NCI-H2227 (cell line): ENCODE data around the gene LIPG.
"Not testable (repeated sequence)": the region's sequence is repeated elsewhere in the genome, so short reads cannot be mapped to it uniquely, and the experiment has no call there.

Experiments
- DNase-seq: peaks from one replicate; lab custom pipeline; 2025; ENCODE audit not compliant: unreplicated experiment; lab: John Stamatoyannopoulos, UW

LIPG gene

DNA sequence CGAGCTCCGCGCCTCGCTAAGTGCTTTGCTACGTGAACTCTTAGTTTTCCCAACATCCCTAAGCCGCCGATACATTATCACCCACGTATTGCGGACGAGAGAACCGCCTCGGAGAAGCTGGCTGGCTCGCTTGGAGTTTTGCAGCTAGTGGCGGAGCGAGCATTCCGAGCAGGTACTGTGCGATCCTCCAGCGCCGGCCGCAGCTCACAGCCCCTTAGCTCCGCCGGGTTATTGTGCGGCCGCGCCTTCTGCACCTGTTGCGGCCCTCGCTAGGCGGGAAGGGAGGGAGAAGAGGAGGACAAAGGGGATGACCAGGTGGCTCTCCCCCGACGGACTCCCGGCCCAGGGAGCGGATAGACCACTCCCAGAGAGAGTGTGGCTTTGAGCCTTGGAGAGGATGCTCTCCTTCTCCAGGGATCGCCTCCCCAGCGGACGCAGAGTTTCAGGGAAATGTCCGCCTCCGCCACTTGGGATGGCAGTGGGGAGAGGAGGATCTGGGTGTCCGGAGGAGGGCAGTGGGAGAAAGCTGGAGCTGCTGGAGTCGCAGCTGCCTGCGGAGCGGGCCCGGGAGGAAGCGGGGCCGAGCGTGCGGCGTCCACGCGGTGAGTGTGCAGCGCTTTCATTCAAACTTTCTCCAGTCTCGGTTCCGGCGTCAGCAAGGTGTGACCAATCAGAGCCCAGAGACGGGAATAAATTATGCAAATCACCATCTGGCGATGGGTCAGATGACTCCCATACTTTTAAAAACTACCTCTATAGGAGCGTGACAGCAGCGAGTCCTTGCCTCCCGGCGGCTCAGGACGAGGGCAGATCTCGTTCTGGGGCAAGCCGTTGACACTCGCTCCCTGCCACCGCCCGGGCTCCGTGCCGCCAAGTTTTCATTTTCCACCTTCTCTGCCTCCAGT is at the start of gene LIPG:
Gene LIPG (plus strand): TSS at position 769 of the 905 bp plus-strand sequence. CDS start 252 bp downstream, outside the sequence.
- peak; percentile 72 for DNase-seq

DNA sequence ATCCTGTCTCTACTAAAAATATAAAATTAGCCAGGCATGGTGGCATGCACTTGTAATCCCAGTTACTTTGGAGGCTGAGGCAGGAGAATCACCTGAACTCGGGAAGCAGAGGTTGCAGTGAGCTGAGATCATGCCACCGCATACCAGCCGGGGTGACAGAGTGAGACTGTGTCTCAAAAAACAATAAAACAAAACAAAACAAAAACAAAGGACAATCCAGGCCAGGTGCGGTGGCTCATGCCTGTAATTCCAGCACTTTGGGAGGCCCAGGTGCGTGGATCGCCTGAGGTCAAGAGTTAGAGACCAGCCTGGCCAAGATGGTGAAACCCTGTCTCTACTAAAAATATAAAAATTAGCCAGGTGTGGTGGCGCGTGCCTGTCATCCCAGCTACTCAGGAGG is 49.0 kb upstream of the LIPG start:
- not testable (repeated sequence) for DNase-seq

DNA sequence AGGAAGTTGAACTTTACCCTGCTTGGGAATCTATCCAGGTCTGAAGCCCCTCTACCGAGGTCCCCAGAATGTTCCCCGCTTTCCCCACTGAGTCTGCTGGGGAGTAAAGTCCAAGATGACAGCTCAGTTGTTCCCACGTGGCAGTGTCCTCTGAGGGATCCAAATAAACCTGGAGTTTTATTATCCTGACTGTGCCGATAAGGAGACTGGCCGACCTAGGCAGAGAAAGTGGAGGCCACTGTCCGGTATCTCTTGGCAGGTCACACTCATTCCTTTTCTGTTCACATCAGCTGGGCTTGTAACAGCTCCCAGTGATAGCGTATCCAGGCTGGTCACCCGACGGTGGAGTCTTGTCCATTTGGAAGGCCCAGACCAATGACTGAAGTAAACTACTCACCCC is 47.3 kb upstream of the LIPG start:
- DNase-seq = no peak

DNA sequence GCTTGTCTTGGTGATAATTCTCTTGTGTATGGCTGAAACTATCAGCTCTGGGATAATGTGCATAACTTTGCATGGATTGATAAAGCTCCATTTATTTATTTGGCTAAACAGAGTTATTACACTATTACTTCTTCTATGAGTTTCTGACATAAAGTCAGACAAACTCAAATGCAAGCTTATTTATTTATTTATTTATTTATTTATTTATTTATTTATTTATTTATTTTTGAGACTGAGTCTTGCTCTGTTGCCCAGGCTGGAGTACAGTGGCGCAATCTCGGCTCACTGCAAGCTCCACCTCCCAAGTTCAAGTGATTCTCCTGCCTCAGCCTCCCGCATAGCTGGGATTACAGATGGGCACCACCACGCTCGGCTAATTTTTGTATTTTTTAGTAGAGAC is 46.9 kb upstream of the LIPG start:
- not testable (repeated sequence) for DNase-seq

DNA sequence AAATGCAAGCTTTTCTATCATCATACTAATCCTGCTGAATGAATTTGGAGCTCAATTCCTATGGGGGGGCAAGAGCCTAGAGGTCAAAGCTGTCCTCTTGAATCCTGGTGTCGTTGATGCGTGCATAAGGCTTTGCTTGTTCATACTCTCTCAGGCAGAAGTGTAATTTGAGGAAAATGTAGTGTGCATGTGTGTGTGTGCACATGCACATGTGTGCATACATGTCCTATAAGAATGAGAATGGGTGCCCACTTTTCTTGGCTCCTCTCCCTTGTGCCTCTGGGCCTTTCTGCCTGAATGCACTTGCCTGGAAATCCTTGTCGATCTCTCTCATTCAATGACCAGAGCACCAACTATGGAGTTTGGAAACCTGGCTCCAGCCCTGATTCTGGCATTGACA is 46.3 kb upstream of the LIPG start:
- DNase-seq = no peak

DNA sequence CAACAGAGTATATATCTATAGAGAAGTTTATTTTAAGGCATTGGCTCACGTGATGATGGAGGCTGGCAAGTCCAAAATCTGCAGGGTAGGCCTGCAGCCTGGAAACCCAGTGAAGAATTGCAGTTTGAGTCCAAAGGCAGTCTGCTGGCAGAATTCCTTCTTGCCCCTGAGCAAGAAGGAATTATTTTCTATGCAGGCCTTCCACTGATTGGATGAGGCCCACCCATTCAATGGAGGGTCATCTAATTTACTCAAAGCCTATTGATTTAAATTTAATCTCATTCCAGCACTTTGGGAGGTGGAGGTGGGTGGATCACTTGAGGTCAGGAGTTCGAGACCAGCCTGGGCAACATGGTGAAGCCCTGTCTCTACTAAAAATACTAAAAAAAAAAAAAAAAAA is 44.4 kb upstream of the LIPG start:
- DNase-seq = no peak

DNA sequence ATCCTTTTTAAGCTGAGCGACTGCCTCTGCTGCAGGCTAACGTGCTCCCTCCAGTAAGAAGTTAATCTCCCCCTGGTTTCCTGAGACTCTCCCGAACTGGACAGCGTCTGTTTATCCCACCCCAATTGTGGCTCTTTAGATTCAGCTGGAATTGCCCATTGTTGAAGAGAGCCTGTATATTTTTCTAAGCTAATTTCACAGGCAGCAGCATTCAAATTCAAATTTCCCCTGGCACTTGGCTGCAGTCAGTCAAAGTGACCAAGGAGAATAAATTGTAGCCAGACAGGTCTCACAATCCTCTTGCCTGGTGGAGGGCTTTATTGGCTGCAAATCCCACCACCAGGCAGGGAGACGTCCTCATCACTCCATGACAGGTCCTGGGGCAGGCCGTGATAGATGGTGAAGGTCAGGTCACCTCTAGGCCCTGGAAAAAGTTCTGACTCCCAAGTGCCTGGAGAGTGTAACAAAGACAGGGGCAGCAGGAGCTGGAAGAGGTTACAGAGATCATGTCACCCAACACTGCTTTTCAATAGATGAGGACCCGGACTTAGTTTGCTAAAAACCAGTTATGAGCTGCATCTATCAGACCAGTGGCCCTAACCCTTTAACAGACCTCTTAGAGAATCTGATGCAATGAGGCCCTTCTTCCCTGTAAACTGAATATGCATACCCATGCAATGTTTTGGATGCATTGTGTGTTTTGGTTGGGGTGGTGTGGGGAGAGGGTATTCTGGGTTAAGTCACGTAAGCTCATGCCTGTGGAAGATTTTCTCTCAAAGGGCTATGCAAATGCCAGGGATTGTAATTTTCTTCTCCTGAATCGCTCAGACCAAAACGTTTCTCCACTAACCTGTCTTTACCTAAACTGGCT is 42.5 kb upstream of the LIPG start:
- DNase-seq = no peak

DNA sequence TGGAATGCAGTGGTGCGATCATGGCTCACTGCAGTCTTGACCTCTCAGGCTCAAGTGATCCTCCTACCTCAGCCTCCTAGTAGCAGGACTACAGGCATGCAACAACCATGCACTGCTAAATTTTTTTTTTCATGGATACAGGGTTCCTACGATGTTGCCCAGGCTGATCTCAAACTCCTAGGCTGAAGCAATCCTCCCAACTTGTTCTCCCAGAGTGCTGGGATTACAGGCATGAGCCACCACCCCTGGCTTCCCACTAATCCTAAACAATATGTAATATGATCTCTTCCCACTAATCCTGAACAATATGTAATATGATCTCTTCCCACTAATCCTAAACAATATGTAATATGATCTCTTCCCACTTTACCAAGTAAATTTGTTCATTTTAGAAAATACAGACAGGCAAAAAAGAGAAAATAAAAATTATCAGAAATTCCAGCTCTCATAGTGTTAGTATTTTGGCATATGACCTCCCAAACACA is 41.2 kb upstream of the LIPG start:
- DNase-seq = no peak

DNA sequence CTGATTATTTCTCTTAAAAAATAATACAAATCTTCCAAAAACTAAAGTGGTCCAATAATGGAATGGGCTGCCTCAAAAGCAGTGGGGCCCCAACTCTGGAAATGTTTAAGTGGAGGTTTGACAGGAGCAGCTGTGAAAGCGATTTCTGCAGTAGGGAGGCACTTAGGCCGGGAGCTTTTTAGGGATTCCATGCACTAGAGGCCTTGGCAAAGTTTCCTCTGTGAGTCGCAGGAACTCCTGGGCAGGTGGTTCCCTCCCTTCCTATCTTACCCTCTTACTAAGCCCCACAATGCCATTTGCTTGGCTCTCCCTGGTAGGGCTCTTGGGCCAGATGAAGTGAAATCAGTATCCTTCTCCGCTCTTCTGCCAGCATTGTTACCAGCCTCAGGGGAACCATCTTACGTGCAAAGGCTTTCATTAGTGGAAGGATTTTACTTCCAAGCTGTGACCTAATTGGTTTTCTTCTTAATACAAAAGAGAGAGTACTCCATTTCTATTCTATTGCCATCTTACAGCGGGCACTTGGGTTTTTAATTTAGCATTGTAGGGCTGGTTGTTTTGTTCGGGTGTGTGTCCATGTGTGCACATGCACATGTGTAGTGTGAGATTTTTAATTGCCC is 40.5 kb upstream of the LIPG start:
- DNase-seq = no peak

DNA sequence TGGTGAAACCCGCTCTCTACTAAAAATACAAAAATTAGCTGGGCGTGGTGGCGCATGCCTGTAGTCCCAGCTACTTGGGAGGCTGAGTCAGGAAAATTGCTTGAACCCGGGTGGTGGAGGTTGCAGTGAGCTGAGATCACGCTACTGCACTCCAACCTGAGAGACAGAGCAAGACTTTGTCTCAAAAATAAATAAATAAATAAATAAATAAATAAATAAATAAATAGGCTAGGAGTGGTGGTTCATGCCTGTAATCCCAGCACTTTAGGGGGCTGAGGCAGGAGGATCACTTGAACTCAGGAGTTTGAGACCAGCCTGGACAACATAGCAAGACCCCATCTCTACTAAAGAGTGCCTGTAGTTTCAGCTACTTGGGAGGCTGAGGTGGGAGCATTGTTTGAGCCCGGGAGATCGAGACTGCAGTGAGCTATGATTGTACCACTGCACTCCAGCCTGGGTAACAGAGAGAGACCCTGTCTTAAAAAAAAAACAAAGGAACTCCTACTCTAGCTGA is 38.2 kb upstream of the LIPG start:
- not testable (repeated sequence) for DNase-seq

DNA sequence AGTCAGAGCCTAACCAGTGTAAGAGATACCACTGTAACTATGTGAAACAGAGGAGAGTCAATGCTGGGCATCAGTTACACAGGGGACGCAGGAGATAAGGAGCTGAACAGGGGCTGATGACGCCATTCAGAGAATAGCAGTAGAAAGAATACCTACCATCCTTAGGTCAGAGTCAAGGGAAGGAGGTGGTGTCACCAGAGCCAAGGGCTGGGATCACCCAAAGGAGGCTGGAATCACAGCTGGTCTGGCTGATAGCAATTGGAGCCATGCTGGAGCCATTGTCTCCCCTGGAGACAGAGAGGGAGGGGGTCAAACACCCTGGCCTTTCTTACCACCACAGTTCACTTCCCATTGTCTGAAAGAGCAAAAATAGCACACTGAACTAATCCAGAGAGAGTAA is 37.5 kb upstream of the LIPG start:
- DNase-seq = no peak

DNA sequence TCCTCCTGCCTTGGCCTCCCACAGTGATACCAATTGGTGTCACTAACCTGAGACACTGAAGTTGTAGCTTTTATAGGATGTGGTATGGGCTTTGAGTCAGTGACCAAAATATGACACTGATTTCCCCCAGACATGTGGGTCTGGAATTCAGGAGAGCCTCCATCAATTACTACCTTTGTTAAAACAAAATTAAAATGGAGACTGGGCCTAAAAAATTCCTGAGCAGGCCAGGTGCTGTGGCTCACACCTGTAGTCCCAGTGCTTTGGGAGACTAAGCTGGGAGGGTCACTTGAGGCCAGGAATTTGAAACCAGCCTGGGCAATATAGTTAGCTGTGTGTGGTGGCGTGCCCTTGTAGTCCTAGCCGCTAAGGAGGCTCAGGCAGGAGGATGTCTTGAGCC is 36.9 kb upstream of the LIPG start:
- no peak for DNase-seq

DNA sequence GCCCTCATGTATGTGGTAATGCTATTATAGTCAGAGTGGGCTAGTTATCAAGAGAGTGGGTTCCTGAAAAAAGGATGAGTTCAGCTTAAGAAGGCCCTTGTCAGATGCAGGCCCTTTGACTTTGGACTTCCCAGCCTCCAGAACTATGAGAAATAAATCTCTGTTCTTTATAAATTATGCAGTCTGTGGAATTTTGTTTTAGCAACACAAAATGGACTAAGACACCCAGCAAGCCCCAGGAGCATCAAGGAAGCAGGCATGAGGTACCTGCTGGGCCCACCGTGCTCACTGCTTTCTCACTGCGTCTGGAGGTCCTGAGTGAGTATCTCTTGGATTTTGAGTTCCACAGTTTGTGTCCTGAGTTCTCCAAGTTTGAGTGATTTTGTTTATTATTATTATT is 35.9 kb upstream of the LIPG start:
- no peak for DNase-seq

DNA sequence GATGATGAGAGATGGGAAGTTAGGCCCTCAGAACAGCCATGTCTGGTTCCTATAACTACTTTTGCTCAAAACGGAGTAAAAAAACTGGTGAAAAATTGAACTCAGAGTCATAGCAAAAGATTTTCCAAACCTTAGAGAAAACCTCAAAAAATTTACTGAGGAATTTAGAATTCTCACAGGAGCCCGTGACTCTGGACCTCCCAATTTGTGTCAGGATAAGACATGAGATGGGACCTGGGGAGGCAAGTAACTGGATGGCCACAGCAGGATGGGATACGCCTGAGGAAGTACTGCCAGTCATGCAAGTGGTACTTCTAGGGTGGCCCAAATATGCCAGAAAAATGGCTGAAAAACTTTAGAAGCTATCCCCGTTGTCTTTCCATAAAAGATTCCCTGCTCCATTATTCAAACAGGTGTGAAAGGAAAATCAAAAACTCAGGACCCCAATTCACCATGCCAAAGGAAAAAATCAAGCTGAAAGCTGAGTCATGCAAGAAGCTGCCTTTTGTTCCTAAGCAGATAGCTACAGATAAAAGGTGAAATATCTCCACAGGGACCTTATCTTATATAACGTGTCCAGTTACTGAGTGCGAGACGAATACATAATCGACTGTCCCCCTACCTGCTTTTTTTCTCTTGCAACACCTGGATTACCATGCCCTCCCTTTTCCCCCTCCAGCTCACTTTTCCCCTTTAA is 34.1 kb upstream of the LIPG start:
- DNase-seq = no peak

DNA sequence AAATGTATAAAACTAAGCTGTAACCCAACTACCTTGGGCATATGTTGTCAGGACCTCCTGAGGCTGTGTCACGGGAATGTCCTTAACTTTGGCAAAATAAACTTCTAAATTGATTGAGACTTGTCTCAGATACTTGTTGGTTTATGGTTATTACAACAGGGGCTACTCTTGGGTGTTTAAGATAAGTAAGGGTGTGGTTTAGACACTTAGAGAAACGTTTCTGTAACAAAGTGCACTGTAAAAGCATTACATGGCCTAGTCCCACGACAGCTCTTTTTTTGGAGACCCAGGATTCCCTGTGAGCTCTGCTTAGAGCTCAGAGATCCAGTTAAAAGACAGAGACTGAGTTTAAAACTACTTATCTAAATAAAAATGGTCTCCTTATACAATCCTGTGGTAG is 32.3 kb upstream of the LIPG start:
- DNase-seq = no peak

DNA sequence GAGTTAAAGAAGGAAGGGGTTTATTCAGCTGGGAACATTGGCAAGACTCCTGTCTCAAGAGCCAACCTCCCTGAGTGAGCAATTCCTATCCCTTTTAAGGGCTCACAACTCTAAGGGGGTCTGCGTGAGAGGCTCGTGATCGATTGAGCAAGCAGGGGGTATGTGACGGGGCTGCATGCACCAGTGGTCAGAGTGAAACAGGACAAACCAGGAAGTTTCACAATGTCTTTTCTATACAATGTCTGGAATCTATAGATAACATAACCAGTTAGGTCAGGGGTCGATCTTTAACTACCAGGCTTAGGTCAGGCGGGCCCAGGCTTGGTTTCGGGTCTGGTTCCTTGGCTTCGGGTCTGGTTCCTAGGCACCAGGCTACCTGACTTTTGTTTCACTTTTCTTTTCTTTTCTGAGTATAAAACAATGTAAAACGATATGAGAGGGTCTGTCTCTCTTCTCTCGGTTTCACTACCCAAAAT is 30.1 kb upstream of the LIPG start:
- no peak for DNase-seq

DNA sequence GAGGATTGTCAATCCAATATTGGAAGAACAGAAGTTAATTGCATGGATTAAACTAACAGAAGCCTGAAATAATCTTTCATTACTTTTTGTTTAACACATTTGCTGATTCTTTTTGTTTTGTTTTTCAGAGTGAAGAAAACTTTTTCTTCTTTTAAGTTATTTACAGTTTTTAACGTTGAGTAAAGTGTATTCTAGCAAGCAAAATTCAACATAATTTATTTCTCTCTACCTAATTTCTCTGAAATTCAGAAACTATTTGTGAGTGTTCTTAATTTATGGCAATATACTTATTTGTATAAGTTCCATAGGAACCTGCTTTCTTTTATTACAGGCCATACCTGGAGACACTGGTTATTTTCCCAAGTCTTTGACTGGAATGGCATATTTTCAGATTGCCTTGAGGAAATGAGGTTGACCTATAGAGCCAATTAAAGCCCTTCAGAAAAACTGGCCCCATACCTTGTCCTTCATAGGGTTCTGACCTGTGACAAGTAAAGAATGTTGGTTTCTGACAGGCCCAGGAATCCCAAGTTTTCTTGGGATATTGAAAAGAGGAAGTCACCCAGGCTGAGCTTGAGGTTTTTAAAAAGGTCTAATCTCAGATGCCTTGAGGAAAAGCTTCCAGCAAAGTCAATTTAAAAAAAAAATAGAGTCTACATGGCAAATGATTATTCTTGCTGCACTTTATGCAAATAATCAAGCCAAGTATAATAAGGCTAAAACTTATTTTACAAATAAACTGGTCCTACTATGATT is 26.8 kb upstream of the LIPG start:
- no peak for DNase-seq

DNA sequence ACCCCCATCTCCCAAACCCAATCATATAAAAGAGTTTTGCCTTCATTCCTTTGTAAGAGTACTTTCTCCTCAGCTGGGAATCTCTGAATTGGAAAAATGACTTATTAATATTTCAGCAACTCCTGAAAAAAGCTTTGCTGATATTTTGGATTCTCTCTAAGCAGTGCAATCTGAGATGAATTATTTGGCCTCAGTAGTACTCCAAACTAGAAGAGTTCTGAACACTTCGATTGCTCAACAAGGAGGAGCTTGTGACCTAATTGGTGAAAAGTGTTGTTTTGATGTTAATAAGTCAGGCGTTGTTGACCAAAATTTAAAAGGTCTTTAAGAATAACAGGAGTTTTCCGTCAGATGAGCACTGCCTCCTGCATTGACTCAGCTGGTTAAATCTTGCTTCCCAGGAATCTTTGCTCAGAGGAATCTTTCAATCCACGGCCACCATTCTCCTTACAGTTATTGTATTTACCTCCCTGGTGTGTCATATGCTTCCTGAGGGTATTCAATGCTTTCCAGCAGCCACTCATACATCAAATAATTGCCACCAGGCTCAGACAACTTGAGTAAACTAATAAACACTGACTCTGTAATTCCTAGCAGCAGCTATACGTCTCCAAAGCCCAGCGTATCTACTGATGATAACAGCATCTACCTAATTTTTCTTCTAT is 24.5 kb upstream of the LIPG start:
- no peak for DNase-seq

DNA sequence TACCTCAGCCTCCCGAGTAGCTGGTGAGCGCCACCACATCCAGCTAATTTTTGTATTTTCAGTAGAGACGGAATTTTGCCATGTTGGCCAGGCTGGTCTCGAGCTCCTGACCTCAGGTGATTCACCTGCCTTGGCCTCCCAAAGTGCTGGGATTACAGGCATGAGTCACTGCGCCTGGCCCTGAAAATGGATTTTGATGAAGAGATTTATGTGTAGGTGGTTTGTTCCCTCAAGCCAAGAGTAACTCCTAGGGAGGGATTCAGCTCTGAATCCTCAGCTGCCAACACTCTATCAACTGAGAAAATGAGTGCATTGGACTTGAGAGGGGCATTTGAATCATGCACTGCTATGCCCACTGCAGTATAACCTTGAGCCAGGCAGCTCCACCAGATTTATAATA is 17.5 kb upstream of the LIPG start:
- no peak for DNase-seq
